CD1c-positive myeloid dendritic cell (primary cell): ENCODE results near the gene PRX.

Source experiments
- DNase-seq: peaks from one replicate; pipeline ENCODE4 v3.0.0-alpha.2; 2016; ENCODE audit errors: extremely low spot score

Gene PRX

DNA sequence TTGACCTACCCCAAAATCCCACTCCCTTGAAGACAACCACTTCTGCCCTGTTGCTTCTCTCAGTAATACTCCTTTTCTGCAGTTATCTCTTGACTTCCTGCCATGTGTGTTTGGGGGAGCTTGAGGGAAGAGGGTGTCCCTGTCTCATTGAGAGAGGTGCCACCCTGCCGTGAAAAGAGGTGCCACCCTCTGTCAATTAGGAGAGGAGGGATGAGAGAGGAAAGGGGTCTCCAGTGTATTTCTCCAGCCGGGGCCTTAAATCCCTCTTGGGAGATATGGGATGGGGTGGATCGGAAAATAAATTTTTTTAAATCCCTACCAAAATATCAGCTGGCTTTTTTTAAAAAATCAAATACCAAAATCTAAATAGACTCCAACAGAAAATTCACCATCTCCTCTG, 48.2 kb downstream of the PRX start:
- DNase-seq, result no peak

DNA sequence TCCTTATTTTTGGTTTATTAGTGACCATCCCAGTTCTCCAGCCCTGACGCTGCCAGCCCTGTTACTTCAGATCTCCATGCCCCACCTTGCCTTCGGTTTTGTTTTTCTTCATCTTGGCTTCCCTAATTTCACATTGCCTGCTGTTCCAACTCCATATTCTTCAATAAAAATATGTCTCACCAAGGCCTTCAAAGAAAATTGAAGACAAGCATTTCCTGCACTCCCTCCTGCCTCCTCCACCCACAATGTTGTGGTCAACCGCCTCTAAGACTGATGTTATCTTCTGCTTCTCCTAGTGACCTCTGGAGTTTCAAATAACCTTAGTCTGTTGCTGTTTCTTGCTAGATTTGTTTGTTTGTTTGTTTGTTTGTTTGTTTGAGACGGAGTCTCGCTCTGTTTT, 50.1 kb downstream of the PRX start:
- DNase-seq, result peak; percentile 62

DNA sequence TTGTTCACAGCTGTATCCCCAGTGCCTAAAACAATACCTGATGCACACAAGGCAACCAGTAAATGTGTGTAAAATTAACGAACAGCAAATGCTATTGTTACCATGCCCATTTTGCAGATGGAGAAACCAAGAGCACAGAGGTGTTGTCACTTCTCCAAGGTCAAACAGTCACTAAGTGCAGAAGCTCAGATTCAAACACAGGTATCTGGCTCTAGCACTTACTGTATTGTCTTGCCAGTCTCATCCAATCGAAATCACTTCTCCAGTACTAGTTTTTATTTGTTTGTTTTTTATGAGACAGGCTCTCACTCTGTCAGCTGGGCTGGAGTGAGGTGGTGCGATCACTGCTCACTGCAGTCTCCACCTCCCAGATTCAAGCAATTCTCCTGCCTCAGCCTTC, 51.0 kb downstream of the PRX start:
- DNase-seq, result no peak

DNA sequence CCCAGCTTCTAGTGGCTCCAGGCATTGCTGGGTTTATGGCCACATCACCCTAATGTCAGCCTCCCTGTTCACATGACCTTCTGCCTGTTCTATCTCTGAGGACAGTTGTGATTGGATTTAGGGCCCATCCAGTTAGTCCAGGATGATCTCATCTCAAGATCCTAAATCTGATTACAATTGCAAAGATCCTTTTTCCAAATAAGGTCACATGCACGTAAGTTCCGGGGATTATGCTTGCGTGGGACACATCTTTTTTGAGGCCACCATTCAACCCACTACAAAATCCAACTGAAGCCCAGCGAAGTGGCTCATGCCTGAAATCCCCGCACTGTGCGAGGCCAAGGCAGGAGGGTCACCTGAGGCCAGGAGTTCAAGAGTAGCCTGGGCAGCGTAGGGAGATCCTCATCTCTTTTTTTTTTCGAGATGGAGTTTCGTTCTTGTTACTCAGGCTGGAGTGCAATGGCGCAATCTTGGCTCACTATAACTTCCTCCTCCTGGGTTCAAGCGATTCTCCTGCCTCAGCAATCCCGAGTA, 52.4 kb downstream of the PRX start:
- DNase-seq, result peak; percentile 87

DNA sequence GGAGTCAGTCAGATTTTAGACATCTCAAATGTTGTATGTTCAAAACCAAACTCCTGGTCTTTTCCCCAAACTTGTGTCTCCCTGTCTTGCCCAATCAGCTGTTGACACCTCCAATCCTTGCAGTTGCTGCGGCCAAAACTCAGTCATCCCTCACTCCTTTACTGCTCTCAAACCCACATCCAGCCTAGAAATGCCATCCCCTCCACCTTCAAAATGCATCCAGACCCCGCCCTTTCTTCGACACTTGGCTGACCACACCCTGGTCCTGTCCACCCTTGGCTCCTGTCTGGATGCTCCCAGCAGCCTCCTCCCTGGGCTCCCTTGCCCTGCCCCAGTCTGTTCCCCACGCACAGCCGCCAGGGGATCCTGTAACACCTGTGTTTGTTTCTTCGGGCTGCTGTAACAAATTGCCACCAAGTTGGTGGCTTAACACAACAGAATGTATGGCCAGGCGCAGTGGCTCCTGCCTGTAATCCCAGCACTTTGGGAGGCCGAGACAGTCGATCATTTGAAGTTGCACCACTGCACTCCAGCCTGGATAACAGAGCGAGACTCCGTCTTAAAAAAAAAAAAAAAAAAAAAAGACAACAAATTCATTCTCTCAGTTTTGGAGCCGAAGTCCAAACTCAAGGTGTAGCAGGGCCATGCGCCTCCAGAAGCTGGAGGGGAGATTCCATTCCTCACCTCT, 53.0 kb downstream of the PRX start:
- DNase-seq, result no peak

DNA sequence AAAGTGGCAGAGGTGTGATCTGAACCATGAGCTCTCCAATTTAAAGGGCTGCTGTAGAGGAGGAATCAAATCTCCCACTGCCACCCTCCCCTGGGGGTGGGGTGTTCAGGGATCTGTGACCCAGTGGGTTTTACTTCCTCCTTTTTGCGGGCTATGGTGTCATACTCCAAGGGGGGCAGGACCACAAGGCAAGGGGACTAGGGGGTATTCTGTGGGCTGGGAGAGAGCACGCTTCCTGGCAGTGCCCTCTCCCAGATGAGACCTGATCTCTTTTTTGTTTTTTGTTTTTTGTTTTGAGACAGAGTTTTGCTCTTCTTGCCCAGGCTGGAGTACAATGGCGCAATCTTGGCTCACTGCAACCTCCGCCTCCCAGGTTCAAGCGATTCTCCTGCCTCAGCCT, 54.4 kb downstream of the PRX start:
- DNase-seq, result peak; percentile 87

DNA sequence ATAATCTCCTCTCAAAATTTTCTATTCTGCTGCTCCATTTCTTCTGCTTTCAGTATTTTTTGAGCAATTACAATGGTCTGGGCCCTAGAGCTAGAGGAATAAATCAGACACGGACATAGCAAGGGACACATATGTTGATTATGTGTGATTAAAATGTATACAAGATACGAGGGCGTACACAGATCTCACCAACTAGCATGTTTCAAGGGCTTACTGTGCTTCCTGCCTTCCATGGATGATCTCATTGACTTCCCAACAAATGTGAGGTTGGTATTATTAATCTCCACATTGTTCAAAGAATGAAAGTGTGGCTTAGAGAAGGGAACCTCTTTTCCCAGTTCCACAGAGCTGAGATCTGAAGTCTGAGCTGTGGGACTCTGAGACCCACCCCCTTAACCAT, 55.5 kb downstream of the PRX start:
- DNase-seq, result no peak

DNA sequence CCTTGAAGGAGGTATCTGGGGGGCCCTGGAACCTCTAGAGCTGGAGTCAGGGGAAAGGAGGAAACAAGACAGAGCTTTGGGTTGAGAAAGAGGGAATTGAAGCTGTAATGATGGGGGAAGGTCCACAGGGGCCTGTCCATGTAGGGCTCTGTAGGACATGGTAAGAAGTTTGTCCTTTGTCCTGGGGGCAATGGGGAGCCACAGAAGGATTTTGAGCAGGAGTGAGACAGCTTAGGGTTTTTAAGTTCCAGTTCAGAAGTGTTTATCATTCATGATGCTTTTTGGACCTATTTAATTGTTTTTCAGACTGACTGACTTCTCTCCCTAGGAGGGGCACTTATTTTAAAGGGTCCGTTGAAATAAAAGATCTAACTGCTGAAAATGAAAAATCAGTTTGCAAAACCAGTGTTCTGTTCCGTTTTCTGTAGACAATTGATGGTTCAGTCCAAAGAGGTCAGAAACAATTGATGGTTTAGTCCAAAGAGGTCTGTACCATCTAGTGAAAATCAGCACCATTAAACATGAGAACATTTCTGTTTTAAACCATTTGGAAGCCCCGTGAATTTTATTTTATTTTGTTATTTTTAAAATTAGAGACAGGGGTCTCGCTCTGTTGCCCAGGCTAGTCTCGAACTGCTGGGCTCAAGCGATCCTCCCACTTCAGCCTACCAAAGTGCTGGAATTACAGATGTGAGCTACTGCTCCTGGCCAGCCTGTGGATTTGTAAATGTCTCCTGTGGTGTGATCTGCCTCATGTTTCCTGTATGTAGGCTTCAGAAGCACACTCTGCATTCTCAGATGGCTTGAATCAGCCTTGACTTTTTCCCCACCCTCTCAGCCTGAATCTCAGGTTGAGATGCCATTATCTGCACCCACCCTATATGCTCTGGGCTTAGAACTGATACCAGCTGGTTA, 56.2 kb downstream of the PRX start:
- no peak for DNase-seq

DNA sequence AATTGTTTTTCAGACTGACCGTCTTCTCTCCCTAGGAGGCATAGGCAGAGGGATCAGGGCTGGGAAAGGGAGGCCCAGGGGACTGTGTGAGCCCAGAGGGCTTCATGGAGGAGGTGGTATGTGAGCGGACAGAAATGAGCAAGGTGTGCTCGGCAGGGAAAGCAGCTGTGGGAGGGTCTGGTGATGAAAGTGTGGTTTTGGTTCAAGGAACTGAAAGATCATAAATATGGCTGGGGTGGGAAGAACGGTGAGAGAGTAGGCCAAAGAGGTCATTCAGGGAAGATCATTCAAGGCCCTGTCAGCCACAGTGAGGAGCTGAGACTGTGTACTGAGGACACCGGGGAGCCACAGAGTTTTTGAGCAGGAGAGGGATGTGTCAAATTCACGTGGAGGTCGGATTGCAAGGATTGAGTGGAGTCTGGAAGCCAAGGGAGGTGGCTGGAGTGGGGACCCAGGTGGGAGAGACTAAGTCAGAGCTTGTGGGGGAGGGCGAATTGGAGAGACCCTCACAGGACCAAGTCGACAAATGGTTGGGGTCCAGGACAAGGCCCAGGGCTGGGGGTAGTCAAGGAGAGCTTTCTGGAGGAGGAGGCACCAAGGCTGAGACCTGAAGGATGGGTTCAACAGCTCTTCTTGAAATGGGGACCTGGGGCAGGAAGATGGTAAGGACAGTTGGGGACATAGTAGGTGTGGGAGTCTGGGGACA, 57.0 kb downstream of the PRX start:
- DNase-seq, result peak; percentile 38

DNA sequence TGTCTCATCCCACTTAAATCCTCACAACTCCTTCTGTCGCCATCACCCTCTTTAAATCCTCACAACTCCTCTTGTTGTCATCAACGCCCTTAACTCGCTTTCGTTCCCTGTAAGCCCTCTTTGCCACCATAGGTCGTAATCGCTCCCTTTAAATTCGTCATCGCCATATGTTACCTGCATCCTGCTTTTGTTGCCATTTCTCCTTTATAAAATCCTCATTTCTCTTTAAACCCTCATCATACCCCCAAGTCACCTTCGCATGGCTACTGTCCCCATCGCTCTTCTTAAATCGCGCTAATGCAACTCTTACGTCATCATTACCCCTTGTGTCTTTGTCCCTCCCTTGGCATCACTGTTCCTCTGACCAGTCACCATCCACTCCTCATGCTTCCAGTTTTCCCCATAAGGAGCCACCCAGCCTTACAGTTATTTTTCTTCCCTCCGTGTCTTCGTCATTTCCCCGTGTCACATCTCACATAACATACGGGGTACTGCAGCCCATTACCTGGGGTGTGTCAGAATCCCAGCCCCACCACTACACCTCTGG, 64.1 kb downstream of the PRX start:
- peak; percentile 34 for DNase-seq

DNA sequence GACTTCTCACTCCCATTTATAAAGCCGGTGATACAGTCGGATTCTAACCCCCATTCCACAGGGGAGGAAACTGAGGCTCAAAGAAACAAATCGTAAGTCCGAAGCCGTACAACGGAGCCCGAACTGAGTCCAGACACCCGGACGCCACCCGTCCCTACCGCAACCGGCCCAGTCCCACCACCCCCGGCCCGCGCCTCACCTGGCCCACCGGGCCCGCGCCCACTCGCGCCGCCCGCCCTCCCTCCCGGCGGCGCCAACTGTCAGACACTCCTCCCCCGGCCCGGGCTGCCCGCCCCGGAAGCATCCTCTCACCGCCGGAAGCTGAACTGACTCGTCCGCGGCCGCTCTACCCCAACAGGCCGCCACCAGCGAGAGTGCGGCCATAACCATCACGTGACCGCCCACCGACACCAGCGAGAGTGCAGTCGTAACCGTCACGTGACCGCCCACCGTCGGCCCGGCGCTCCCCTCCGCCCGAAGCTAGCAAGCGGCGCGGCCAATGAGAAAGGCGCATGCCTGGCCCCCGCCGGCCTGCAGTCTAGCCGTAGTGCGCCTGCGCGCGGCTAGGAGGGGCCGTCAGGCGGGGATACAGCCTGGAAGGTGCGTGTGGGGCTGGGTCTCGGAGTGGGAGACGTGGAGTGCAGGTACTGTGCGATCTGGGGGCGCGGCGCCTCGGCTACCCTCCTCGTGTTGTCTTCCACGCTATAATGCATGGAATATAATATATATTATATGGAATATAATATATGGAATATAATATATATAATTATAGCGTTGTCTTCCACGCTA, 64.9 kb downstream of the PRX start, which contains the start of the genes C19orf47 and PLD3:
Gene C19orf47, minus strand, starts transcription at position 273 of the 789 bp plus-strand sequence. CDS start 6,540 bp downstream, outside the sequence.
Gene PLD3, plus strand, starts transcription at position 571 of the 789 bp plus-strand sequence. CDS start 17,789 bp downstream, outside the sequence.
- peak; percentile 100 for DNase-seq

DNA sequence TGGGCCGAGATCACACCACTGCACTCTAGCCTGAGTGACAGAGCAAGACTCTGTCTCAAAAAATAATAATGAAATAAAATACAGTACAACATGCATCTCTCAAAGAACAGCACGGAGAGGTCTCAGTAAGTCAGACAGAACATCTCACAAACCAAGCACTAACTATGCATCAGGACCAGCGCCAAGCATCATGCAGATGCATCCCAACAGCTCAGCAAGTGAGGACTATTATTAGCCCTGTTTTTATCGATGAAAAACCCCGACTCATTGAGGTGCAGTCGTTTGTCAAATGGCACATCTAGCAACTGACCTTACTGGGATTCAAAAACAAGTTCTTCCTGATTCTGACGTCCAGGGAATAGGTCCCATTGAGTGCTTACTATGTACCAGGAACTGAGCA, 68.8 kb downstream of the PRX start:
- DNase-seq, result no peak
